Neural cell (in vitro differentiated cells): Measurements from ENCODE around the gene RITA1.

ENCODE experiments used
- EP300 ChIP-seq: fragments of 450-650 bp; conservative IDR thresholded peaks from 2 replicates; pipeline ENCODE4 v1.6.1; 2014; ENCODE audit warnings: antibody characterized with exemption, mild to moderate bottlenecking, moderate library complexity; ENCODE audit not compliant: poor library complexity, severe bottlenecking
- EZH2 ChIP-seq: fragments of 200-600, 300-800 bp; shearing (Covaris generic), sonication (generic); IDR thresholded peaks from 2 replicates; pipeline ENCODE4 v1.6.1; 2014; ENCODE audit warnings: antibody characterized with exemption, low read length, borderline replicate concordance, mild to moderate bottlenecking; ENCODE audit not compliant: insufficient read depth, poor library complexity, severe bottlenecking
- MXI1 ChIP-seq: fragments of 450-650 bp; conservative IDR thresholded peaks from 2 replicates; pipeline ENCODE4 v1.6.1; 2014; ENCODE audit warnings: antibody characterized with exemption, mild to moderate bottlenecking; ENCODE audit not compliant: poor library complexity, severe bottlenecking
- POLR2AphosphoS5 ChIP-seq: IDR thresholded peaks from 2 replicates; pipeline ENCODE4 v1.6.1; 2012
- RAD21 ChIP-seq: fragments of 450-650 bp; conservative IDR thresholded peaks from 2 replicates; pipeline ENCODE4 v1.6.1; 2014; ENCODE audit warnings: antibody characterized with exemption, mild to moderate bottlenecking, moderate library complexity
- SMC3 ChIP-seq: fragments of 450-650 bp; conservative IDR thresholded peaks from 2 replicates; pipeline ENCODE4 v1.6.1; 2014; ENCODE audit warnings: antibody characterized with exemption, mild to moderate bottlenecking, moderate library complexity; ENCODE audit not compliant: poor library complexity
- TAF1 ChIP-seq: IDR thresholded peaks from 2 replicates; pipeline ENCODE4 v1.6.1; 2012; ENCODE audit warnings: low read depth
- TF ChIP-seq, protein P1 (sequence below): fragments of 450-650 bp; IDR thresholded peaks from 2 replicates; pipeline ENCODE4 v1.5.1; 2014; ENCODE audit warnings: antibody characterized with exemption, mild to moderate bottlenecking, moderate library complexity; ENCODE audit not compliant: poor library complexity, severe bottlenecking
- TF ChIP-seq, protein P2 (sequence below): IDR thresholded peaks from 2 replicates; pipeline ENCODE4 v1.6.1; 2012; ENCODE audit warnings: borderline replicate concordance

DNA sequence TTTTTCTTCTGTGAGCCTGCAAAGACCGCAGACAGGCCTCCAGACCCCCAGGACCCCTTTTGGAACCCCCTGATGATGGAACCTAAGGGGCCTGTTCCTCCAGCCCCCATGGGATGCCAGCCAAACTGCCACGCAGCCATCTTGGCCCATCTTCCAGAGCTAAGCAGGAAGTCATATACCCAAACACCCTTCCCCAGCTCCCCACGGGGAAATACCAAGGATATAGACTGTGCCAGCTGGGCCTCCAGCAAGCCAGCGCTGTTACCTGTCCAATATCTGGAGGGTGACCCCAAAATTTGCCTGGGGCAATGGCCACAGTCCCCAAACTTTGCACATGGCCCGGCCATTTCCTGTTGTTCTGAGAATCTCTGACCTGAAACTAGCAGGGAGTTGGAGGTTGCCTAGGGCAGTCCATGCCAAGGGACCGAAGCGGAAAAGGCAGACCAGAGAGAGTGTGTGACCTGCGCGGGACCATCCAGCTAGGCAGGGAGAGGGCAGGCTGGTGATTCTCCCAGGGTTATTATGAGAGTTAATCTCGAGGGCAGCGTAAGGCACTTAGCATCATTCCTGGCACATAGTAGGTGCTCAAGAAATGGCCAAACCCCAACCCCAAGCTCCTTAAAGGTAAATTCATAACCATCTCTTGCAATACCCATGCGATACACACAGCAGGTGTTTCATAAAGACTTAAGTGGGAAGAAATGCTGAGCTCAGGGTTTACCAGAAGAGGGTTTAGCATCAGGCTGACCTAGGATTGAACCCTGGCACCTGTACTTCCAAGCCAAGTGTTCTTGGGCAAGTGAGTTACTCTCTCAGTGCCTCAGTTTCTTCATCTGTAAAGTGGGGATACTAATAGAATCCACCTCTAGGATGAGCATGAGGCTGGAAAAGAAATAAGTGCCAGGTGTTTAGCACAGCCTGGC, 47.4 kb upstream of the RITA1 start:
- TF ChIP-seq, protein P1, sequence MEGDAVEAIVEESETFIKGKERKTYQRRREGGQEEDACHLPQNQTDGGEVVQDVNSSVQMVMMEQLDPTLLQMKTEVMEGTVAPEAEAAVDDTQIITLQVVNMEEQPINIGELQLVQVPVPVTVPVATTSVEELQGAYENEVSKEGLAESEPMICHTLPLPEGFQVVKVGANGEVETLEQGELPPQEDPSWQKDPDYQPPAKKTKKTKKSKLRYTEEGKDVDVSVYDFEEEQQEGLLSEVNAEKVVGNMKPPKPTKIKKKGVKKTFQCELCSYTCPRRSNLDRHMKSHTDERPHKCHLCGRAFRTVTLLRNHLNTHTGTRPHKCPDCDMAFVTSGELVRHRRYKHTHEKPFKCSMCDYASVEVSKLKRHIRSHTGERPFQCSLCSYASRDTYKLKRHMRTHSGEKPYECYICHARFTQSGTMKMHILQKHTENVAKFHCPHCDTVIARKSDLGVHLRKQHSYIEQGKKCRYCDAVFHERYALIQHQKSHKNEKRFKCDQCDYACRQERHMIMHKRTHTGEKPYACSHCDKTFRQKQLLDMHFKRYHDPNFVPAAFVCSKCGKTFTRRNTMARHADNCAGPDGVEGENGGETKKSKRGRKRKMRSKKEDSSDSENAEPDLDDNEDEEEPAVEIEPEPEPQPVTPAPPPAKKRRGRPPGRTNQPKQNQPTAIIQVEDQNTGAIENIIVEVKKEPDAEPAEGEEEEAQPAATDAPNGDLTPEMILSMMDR = no peak
- TF ChIP-seq EP300 (no peak), EZH2 (no peak), POLR2AphosphoS5 (no peak), SMC3 (no peak), TAF1 (no peak), RAD21 (no peak), MXI1 (no peak)
- TF ChIP-seq, protein P2, sequence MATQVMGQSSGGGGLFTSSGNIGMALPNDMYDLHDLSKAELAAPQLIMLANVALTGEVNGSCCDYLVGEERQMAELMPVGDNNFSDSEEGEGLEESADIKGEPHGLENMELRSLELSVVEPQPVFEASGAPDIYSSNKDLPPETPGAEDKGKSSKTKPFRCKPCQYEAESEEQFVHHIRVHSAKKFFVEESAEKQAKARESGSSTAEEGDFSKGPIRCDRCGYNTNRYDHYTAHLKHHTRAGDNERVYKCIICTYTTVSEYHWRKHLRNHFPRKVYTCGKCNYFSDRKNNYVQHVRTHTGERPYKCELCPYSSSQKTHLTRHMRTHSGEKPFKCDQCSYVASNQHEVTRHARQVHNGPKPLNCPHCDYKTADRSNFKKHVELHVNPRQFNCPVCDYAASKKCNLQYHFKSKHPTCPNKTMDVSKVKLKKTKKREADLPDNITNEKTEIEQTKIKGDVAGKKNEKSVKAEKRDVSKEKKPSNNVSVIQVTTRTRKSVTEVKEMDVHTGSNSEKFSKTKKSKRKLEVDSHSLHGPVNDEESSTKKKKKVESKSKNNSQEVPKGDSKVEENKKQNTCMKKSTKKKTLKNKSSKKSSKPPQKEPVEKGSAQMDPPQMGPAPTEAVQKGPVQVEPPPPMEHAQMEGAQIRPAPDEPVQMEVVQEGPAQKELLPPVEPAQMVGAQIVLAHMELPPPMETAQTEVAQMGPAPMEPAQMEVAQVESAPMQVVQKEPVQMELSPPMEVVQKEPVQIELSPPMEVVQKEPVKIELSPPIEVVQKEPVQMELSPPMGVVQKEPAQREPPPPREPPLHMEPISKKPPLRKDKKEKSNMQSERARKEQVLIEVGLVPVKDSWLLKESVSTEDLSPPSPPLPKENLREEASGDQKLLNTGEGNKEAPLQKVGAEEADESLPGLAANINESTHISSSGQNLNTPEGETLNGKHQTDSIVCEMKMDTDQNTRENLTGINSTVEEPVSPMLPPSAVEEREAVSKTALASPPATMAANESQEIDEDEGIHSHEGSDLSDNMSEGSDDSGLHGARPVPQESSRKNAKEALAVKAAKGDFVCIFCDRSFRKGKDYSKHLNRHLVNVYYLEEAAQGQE = no peak
